Peyer's patch (tissue), 4 donors: ENCODE measurements around the gene MROH9.

Experiments
- CTCF ChIP-seq, 6 experiments: fragments of 450-650 bp in 4 of 6; fragments of 200-600 bp in 2 of 6; sonication (generic) in 1 of 6; IDR thresholded peaks; one replicate each; pipeline ENCODE4 v1.5.1; 2017 to 2019; ENCODE audit warnings: antibody characterized with exemption in 6 of 6, mild to moderate bottlenecking in 3 of 6, moderate library complexity in 1 of 6
- POLR2A ChIP-seq, 2 donors: fragments of 450-650 bp; IDR thresholded peaks; one replicate each; pipeline ENCODE4 v1.5.1; 2017; ENCODE audit warnings: antibody characterized with exemption in 2 of 2, mild to moderate bottlenecking in 2 of 2, moderate library complexity in 2 of 2

GRCh38 chr1:171017426-171017825 is 82.1 kb downstream of the MROH9 start:
- TF ChIP-seq POLR2A (IDR thresholded peaks at IDR 0.05) (no peak), CTCF (IDR thresholded peaks at IDR 0.05) (no peak)
